ENCODE results near the gene RPS27A.

- TF ChIP-seq CTCF (IDR thresholded peaks at IDR 0.05): no peak
- no peak for TF ChIP-seq POLR2AphosphoS5 (IDR thresholded peaks at IDR 0.05)
Observed at GRCh38 chr2:55225481-55226020, 6.9 kb upstream of the RPS27A start.

All from prostate gland (tissue), 2 donors.